Measurements from ENCODE around the gene LAMB1.

LAMB1 gene

DNA sequence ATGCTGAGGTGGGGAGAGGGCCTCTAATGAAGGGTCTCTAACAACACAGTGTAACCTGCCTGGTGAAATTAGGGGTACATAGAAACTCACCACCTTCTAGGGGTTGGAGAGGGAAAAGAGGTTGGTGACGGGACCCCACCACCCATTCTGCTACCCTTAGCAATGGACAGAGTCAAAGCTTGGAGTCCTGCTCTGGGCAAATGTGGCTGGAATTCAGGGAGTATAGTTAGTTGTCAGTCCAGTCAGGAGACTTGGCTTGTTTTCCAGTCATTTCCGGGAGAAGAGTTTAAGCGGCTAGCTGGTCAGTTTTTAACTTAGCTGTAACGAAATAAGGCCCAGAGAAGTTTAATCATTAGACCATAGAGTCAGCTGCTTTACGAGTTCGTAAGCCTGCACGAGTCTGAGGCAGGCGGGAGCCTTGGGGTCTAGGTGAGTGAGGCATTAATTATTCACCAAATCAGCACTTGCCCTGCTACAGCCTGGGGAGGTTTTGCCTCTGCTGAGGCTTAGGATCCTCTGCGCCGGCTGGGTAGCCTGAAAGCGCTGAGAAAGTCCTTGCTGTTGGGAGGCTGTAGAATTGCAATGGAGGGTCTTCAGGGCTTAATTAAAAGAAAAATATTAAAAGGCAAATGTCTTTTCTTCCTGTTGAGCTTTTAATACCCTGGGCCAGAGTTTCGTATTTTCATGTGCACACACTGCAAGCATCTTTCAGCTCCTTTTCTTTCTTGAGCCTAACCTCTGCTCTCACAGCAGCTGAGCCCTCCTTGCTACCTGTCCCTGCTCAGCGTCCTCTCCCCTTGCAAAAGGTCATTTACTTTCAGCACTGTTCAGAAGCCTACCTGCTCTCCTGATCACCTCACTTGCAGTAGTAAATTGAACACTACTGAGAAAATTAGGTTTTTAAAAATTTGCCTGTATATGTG is 1.5 kb upstream of the LAMB1 start:
- no peak overlapping the region for H3K9ac ChIP-seq (ENCODE audit: low read length)
- no peaks in the 10 kb centered on the region for H3K9me2 ChIP-seq (ENCODE audit: low read depth, low read length)
- H3K27me3 ChIP-seq (ENCODE audit: insufficient read depth, low read length) = no peaks in the 10 kb centered on the region
- no peaks in the 10 kb centered on the region for H4K20me1 ChIP-seq (ENCODE audit: insufficient read depth, low read length)
- TF ChIP-seq, protein P1, sequence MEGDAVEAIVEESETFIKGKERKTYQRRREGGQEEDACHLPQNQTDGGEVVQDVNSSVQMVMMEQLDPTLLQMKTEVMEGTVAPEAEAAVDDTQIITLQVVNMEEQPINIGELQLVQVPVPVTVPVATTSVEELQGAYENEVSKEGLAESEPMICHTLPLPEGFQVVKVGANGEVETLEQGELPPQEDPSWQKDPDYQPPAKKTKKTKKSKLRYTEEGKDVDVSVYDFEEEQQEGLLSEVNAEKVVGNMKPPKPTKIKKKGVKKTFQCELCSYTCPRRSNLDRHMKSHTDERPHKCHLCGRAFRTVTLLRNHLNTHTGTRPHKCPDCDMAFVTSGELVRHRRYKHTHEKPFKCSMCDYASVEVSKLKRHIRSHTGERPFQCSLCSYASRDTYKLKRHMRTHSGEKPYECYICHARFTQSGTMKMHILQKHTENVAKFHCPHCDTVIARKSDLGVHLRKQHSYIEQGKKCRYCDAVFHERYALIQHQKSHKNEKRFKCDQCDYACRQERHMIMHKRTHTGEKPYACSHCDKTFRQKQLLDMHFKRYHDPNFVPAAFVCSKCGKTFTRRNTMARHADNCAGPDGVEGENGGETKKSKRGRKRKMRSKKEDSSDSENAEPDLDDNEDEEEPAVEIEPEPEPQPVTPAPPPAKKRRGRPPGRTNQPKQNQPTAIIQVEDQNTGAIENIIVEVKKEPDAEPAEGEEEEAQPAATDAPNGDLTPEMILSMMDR (IDR thresholded peaks at IDR 0.05; ENCODE audit: low read length) = no peak
- no peak for TF ChIP-seq EZH2 (IDR thresholded peaks at IDR 0.05; ENCODE audit: borderline replicate concordance, low read length)
- no peak overlapping the region for H3K4me2 ChIP-seq (ENCODE audit: low read length)
- H3F3A ChIP-seq (ENCODE audit: insufficient read depth, low read length) = no peaks in the 10 kb centered on the region
- no peaks in the 10 kb centered on the region for H3K79me2 ChIP-seq (ENCODE audit: insufficient read depth, low read length)
- no peak overlapping the region for H2AFZ ChIP-seq (ENCODE audit: low read length)
- no peak overlapping the region for H3K27ac ChIP-seq (ENCODE audit: low read depth, low read length, poor library complexity, severe bottlenecking)
- no peak overlapping the region for H3K4me3 ChIP-seq (ENCODE audit: low read depth, low read length, poor library complexity, severe bottlenecking)
- H3K4me1 ChIP-seq (ENCODE audit: insufficient read depth, low read length, severe bottlenecking) = no peaks in the 10 kb centered on the region
- H3K36me3 ChIP-seq (ENCODE audit: insufficient read depth, low read length) = no peaks in the 10 kb centered on the region
- no peaks in the 10 kb centered on the region for H3K9me3 ChIP-seq (ENCODE audit: low read length)

DNA sequence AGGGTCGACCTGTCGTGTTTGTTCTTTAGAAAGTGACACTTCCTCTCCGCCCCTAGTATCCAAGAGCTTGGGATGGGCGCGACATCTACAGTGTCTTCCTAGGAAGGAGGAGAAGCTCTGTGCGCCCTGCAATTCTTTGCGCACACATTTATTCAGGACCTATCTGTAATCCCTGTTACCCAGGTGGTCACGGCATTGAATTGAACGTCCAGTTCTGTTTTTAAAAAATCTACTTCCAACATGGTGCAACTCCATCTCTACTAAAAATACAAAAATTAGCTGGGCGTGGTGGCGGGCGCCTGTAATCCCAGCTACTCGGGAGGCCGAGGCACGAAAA is 606 bp upstream of the LAMB1 start:
- Histone ChIP-seq H3K9ac (ENCODE audit: low read length) (no peak overlapping the region), H3K4me3 (ENCODE audit: low read depth, low read length, poor library complexity, severe bottlenecking) (no peak overlapping the region), H3K4me2 (ENCODE audit: low read length) (no peak overlapping the region)

DNA sequence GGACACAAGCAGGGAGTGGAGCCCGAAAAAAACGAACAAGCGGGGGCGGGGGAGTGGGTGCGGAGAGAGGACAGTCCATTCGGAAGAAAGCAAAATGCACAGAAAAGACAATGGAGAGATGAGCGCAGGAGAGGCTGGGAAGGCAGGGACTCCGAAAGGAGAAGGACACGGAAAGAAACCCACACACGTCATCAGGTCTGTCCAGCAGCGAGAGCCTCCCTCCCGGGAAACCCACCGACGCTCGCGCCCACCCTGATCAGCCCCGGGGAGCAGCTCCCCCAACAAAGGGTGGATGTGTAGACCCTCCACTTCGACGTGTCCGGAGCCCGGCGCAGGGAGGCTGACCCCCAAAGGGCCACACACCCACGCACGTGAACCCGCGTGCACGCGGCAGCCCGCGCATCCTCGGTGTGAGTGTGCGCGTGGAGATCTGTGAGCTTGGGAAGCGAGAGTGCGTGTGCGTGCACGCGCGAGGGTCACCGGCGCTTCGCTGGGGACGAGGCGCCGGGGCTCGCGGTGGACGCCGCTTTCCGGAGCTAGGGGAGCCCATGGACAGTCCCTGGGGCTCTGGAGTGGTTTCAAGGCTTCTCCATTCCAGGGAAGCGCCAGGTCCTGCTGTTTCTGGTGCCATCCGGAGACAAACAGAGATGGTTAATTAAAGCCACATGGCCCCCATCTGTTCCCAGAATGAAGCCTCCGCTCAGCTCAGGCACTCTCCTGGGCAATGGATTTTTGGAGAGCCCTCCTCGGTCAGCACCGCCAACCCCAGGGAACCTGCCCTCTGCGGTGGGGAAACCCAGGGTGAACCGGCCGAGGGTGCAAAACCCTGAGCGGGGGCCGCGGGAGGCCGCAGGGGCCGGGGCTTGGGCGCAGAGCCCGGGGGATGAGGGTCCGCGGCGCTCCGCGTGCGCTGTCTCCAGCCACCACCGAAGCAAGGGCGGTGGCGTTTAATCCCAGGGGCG is 916 bp downstream of the LAMB1 start:
- Histone ChIP-seq H3K4me3 (ENCODE audit: low read depth, low read length, poor library complexity, severe bottlenecking) (no peak overlapping the region), H3K79me2 (ENCODE audit: insufficient read depth, low read length) (no peaks in the 10 kb centered on the region), H3K4me1 (ENCODE audit: insufficient read depth, low read length, severe bottlenecking) (no peaks in the 10 kb centered on the region), H3K27me3 (ENCODE audit: insufficient read depth, low read length) (peaks cover 3% of the 10 kb centered on the region; the same call in 1 of the 2 replicates), H3K9me2 (ENCODE audit: low read depth, low read length) (no peaks in the 10 kb centered on the region), H3K9ac (ENCODE audit: low read length) (no peak overlapping the region), H3K9me3 (ENCODE audit: low read length) (no peaks in the 10 kb centered on the region), H3F3A (ENCODE audit: insufficient read depth, low read length) (no peaks in the 10 kb centered on the region), H3K36me3 (ENCODE audit: insufficient read depth, low read length) (no peaks in the 10 kb centered on the region), H2AFZ (ENCODE audit: low read length) (no peak overlapping the region), H4K20me1 (ENCODE audit: insufficient read depth, low read length) (no peaks in the 10 kb centered on the region), H3K27ac (ENCODE audit: low read depth, low read length, poor library complexity, severe bottlenecking) (no peak overlapping the region), H3K4me2 (ENCODE audit: low read length) (no peak overlapping the region)
- TF ChIP-seq EZH2 (IDR thresholded peaks at IDR 0.05; ENCODE audit: borderline replicate concordance, low read length) = no peak
- TF ChIP-seq, protein P1 (IDR thresholded peaks at IDR 0.05; ENCODE audit: low read length) = no peak

More for the DNA sequence above, 606 bp upstream of the LAMB1 start:
- H3K4me1 ChIP-seq (ENCODE audit: insufficient read depth, low read length, severe bottlenecking) = no peaks in the 10 kb centered on the region
- H3K9me3 ChIP-seq (ENCODE audit: low read length) = no peaks in the 10 kb centered on the region
- H2AFZ ChIP-seq (ENCODE audit: low read length) = no peak overlapping the region
- no peak for TF ChIP-seq EZH2 (IDR thresholded peaks at IDR 0.05; ENCODE audit: borderline replicate concordance, low read length)
- TF ChIP-seq, protein P1 (IDR thresholded peaks at IDR 0.05; ENCODE audit: low read length) = no peak
- no peaks in the 10 kb centered on the region for H4K20me1 ChIP-seq (ENCODE audit: insufficient read depth, low read length)
- no peaks in the 10 kb centered on the region for H3K79me2 ChIP-seq (ENCODE audit: insufficient read depth, low read length)
- no peak overlapping the region for H3K27ac ChIP-seq (ENCODE audit: low read depth, low read length, poor library complexity, severe bottlenecking)
- no peaks in the 10 kb centered on the region for H3K27me3 ChIP-seq (ENCODE audit: insufficient read depth, low read length)
- H3K9me2 ChIP-seq (ENCODE audit: low read depth, low read length) = no peaks in the 10 kb centered on the region
- no peaks in the 10 kb centered on the region for H3K36me3 ChIP-seq (ENCODE audit: insufficient read depth, low read length)
- H3F3A ChIP-seq (ENCODE audit: insufficient read depth, low read length) = no peaks in the 10 kb centered on the region
